NAMALWA (cell line): ENCODE data around the gene ATF7.
"Not testable (repeated sequence)": the region's sequence is repeated elsewhere in the genome, so short reads cannot be mapped to it uniquely, and the experiment has no call there.

Source experiments
- DNase-seq: peaks from one replicate; pipeline ENCODE4 v3.0.0-alpha.2; 2015; ENCODE audit warnings: low spot score

Gene ATF7

GRCh38 chr12:53594897-53595615 lies 31.1 kb downstream of the ATF7 start:
- no peak for DNase-seq

- DNase-seq: no peak
Measured at GRCh38 chr12:53593707-53594106, 32.5 kb downstream of the ATF7 start.

GRCh38 chr12:53593031-53593430 lies 33.2 kb downstream of the ATF7 start:
- DNase-seq: no peak

DNA sequence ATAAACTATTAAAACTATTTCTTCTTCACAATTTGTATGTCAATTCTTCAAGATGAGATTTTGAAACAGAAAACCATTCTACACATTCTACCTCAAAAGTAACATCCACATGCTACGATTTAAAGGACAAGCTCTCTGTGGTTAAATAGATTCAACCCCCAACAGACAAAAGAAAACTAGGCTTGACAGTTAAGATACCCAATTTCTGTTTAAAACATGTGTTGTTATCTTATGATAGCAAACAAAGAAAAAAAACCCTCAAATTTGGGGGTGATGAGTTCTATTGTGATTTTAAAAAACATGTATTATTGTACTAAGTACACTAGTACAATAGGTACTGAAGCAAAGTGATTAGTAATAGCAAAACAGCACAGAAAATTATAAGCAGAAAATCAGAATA lies 33.8 kb downstream of the ATF7 start:
- no peak for DNase-seq

DNA sequence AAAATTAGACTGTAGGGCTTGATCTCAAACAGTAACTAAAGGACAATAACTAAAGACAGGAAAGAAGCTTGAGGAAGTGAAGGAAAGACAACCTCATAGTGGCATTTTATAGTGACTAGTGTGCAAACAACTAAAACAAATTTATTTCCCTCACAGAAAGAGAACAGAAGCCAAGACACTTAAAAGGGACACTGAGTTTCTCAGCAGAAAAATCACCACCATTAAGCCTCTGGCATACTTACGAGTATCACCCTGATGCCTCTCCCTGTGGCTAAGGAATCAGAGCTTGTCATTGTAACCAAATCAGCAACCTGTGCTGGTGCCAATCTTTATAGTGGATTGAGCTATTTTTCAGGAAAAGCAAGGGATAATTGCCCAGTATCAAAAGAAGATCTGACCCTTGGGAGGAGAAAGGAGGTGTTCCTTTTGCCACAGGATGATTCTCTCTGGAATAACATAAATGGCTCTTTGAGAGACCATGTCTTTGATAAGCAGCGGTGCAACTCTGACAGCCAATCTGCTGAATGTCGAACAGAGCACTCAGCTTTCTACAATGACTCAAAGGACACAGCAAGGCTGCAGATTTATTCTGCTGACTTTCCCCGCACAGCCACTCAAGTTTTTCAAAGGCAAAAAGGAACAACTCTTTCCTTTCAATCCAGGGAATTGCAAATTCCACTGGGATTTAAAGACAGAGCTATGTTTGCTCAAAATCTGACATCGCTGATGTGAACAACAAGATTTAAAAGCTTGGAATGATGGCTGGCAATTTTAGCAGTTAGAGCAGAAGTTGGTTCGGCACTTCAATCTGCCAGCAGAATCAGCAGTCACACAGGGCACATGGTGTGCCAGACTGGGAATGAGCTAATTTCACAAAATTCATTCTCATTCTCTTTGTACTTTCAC lies 34.6 kb downstream of the ATF7 start:
- no peak for DNase-seq

DNA sequence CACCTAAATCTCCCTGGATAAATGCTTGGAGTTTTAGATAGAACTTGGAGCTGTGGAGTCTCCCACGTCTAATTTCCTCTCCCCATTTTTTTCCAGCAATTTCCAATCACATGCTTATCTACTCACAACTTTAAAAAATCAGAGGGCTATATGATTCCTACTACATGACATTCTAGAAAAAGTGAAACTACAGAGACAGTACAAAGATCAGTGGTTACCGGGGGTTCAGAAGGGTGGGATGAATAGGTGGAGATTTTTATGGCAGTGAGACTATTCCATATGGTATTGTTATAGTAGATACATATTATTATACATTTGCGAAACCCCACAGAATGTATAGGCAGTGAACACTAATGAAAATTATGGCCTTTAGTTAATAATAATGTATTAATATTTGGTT lies 35.5 kb downstream of the ATF7 start:
- no peak for DNase-seq

DNA sequence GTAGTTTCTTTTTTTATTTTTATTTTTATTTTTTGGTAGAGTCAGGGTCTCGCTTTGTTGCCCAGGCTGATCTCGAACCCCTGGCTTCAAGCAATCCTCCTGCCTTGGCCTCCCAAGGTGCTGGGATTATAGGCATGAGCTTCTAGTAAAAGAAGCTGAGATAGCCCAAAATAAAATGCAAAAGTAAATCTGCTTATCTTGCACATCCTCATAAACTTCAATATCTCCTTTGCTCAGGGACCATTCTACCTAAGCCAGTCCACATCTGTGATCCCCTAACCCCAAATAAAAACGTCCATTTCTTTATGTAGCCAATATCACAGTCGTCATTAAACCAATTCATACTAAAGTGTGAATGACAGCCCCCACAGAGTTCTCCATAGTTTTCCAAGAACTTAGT lies 36.3 kb downstream of the ATF7 start:
- no peak for DNase-seq

GRCh38 chr12:53589423-53589822 lies 36.8 kb downstream of the ATF7 start:
- no peak for DNase-seq

GRCh38 chr12:53588123-53588522 lies 38.1 kb downstream of the ATF7 start:
- DNase-seq: no peak

- no peak for DNase-seq
Measured at GRCh38 chr12:53586745-53587144, 39.4 kb downstream of the ATF7 start.

- DNase-seq: no peak
Measured at GRCh38 chr12:53585448-53586125, 40.6 kb downstream of the ATF7 start.

DNA sequence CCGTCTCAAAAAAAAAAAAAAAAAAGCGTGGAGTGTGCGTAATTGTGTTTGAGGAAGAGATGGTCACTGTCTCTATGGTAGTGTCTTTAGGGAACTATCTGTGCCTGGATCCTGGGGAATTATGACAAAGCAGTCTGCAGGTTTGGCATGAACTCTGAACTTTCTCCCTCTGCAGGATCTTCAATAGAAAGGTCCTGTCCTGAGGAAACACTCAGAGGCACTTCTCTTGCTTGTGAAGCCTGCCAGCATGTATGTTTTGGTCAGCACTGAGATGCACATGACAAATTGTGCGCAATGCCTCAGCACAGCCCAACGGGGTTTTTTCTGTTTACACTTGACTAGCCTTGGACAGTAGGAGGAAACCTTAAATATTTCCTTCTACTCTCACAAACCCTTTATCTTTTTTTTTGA lies 46.6 kb downstream of the ATF7 start:
- DNase-seq: no peak

- no peak for DNase-seq
Measured at GRCh38 chr12:53578783-53579182, 47.4 kb downstream of the ATF7 start.

DNA sequence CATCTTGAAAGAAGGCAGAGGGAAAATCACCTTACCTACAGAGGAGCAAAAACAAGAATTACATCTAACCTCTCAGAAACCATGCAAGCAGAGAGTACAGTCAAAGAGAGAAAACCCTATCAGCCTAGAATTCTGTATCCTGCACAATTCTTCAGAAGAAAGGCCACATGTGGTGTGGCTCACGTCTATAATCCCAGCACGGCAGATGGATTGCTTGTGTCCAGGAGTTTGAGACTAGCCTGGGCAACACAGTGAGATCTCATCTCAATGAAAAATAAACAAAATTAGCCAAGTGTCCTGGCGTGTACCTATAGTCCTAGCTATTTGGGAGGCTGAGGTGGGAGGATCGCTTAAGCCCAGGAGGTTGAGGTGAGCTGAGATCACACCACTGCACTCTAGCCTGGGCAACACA lies 48.2 kb downstream of the ATF7 start:
- DNase-seq: no peak

DNA sequence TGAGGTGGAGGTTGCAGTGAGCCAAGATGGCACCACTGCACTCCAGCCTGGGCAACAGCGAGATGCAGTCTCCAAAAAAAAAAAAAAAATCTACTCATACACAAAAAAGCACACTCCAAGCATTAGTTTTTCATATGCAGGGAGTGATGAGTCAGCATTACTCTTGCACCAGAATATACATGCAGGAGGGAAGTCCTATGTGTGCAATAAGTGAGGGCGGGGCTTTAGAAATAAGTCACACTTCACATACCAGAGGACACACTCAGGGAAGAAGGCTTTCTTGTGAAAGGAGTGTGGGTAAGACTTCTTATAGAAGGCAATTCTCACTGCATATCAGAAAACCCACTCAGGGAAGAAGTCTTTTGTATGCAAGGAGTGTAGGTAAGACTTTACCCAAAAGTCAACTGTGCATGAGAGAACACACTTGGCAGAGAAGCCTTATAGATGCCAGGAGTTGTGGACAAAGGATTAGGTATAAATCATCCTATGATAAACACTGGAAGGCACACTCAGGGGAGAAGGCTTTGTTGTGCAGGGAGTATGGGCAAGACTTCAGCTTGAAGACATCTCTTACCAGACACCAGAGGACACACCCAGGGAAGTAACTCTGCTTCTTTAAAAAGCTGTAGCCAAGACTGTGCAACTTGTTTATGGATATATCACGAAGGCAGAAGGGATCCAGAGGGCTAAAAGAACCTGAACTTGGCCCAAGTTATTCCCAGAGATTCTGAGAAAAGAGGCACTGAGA lies 50.5 kb downstream of the ATF7 start:
- no peak for DNase-seq

- no peak for DNase-seq
Measured at GRCh38 chr12:53572134-53572758, 53.9 kb downstream of the ATF7 start.

DNA sequence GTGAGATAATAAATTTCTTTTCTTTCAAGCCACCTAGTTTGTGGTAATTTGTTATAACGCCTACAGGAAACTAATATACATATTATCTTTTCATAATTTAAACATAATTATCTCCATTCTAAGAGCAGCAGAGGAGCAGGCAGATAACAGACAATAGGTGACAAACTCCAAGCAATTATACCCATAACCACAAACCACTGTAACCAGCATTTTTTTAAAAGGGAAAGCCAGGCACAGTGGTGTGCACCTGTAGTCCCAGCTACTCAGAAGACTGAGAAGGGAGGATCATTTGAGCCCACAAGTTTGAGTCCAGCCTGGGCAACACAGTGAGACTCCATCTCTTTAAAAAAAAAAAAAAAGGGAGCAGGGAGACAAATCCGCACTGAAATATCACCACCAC lies 54.9 kb downstream of the ATF7 start:
- DNase-seq: no peak

GRCh38 chr12:53568809-53569557 lies 57.2 kb downstream of the ATF7 start:
- no peak for DNase-seq

DNA sequence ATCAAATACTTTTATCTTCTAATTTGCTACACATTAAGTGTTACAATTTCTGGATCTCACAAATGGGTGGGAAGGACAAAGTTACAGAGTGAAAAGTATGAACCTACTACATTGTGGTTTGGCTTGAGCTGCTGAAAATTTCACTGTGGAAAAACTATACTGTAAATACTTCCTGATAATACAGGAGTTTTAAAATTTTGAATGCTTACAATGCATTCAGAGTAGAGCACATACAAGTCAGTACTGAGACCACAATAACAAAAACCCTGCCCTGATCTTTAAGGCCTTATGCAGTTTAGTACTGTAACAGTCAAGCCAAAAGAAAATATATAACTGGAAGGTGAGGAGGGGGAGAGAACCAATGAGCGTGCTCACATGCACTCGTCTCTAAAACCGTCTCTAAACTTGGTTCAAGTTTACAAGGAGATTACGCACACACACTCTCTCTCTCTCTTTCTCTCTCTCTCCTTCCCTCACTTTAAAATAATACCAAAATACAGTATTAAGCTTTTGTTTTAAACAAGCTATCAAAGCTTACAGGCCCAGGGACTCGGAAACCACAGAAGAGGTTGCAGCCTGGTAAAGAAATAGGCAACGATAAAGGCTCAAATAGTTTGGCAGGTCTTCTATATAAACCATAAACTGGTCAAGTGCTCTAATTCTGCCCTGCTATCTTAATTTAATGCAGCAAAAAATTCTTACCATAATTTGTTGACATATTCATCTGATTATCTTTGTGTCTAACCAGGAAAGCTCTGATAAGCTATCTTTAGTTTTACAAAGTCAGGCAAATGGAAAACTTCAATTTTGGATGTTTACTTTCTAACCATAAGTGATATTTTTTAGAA lies 58.0 kb downstream of the ATF7 start:
- DNase-seq: no peak

DNA sequence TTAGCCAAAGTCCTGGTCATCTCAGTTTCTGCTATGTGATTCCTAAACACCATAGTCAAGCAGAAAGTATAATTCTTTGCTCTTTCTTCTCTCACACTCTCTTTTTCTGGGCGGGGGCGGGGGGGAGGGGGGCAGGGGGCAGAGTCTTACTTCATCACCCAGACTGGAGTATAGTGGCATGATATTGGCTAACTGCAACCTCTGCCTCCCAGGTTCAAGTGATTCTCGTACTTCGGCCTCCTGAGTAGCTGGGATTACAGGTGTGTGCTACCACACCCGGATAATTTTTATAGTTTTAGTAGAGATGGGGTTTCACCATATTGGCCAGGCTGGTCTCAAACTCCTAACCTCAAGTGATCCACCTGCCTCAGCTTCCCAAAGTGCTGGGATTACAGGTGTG lies 60.8 kb downstream of the ATF7 start:
- DNase-seq: not testable (repeated sequence)
